NCI-H2196 treated with DMSO at 0.1 percent for 48 hours (cell line): ENCODE data around the gene IZUMO4.
"Not testable (repeated sequence)": the region's sequence is repeated elsewhere in the genome, so short reads cannot be mapped to it uniquely, and the experiment has no call there.

Experiments
- DNase-seq: peaks from one replicate; lab custom pipeline; 2025; ENCODE audit not compliant: unreplicated experiment; lab: John Stamatoyannopoulos, UW

The IZUMO4 gene

GRCh38 chr19:2122251-2122650 lies 25.5 kb downstream of the IZUMO4 start:
- no peak for DNase-seq

- no peak for DNase-seq
Observed at GRCh38 chr19:2122982-2123381, 26.3 kb downstream of the IZUMO4 start.

- DNase-seq = no peak
Observed at GRCh38 chr19:2123682-2124387, 27.1 kb downstream of the IZUMO4 start.

- DNase-seq = no peak
Observed at GRCh38 chr19:2126879-2127518, 30.3 kb downstream of the IZUMO4 start.

GRCh38 chr19:2127758-2128157 lies 31.0 kb downstream of the IZUMO4 start:
- no peak for DNase-seq

GRCh38 chr19:2128252-2128651 lies 31.5 kb downstream of the IZUMO4 start:
- not testable (repeated sequence) for DNase-seq

- no peak for DNase-seq
Observed at GRCh38 chr19:2129022-2129421, 32.3 kb downstream of the IZUMO4 start.

GRCh38 chr19:2129486-2129885 lies 32.8 kb downstream of the IZUMO4 start:
- no peak for DNase-seq

- no peak for DNase-seq
Observed at GRCh38 chr19:2129892-2130770, 33.4 kb downstream of the IZUMO4 start.

GRCh38 chr19:2131012-2131975 lies 34.6 kb downstream of the IZUMO4 start:
- DNase-seq = not testable (repeated sequence)

- no peak for DNase-seq
Observed at GRCh38 chr19:2132191-2132590, 35.5 kb downstream of the IZUMO4 start.

- no peak for DNase-seq
Observed at GRCh38 chr19:2132731-2133490, 36.2 kb downstream of the IZUMO4 start.

- peak; percentile 46 for DNase-seq
Observed at GRCh38 chr19:2135474-2136402, 39.0 kb downstream of the IZUMO4 start.

GRCh38 chr19:2136796-2137195 lies 40.1 kb downstream of the IZUMO4 start:
- DNase-seq = no peak

- DNase-seq = no peak
Observed at GRCh38 chr19:2138061-2138728, 41.5 kb downstream of the IZUMO4 start.

- no peak for DNase-seq
Observed at GRCh38 chr19:2139385-2140137, 42.8 kb downstream of the IZUMO4 start.

- no peak for DNase-seq
Observed at GRCh38 chr19:2140138-2140569, 43.4 kb downstream of the IZUMO4 start.
